DMS153 treated with DMSO at 0.1 percent for 48 hours (cell line): ENCODE data around the gene MARK2.

Experiments
- DNase-seq: peaks from one replicate; lab custom pipeline; 2025; ENCODE audit not compliant: unreplicated experiment; lab: John Stamatoyannopoulos, UW

MARK2 gene

DNA sequence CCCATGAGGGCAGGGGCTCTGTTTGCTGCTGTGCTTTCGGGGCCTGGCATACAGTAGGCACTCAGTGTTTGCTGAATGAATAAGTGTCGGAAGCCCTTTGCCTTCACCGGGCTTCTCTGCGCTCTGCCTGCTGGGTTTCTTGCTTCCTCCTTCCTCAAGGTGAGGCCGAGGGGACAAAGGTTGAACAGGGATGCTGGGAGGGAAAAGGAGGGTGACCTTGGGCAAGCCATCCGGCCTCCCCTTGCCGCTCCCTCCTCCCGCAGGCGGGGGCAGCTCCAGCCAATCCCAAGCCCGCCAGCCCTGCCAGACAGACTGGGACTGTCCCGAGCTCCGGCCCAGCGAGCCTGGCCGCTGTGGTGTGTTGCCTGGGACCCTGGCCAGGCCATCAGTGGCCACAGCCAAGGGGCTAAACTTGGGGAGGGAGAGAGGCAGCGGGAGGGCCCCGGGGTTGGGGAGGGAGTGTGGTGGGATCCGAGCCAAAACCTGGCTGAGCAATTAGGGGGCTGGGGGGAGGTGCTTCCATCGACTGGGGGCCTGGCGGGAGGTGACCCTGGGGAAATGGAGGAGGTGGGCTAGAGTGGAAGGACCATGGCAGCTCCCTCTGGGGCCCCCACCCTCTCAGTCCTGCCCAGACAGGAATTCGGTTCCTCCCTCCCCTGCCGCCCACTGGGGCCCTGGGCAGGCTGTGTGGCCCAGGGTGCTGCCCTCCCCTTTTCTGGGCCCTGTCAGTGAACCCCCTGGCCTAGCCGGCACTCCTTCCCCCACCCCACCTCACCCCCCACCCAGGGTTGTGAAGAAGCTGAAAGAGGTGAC is 81.4 kb downstream of the MARK2 start:
- no peak for DNase-seq

DNA sequence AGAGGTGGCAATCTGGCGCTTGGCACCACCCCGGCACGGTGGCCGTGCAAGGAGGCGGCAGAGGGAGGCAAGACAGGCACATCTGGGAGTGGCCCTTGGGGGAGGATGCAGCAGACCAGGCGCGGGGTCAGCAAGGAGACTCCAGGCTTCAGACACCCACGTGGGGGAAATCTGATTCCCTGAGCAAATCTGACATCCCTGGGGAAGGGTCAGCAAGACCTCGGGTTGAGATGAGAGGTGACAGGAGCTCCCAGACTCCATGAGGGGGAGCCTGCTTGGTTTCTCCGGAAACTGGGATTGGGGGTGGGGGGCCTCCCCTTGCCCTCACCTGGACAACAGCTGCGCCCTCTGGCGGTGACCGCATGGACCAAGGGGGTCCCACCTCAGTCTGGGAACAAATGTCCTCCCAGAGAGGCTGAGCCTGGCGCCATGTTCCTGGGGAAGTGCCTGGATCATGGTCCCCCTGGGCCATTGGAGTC is 82.1 kb downstream of the MARK2 start:
- DNase-seq = no peak

DNA sequence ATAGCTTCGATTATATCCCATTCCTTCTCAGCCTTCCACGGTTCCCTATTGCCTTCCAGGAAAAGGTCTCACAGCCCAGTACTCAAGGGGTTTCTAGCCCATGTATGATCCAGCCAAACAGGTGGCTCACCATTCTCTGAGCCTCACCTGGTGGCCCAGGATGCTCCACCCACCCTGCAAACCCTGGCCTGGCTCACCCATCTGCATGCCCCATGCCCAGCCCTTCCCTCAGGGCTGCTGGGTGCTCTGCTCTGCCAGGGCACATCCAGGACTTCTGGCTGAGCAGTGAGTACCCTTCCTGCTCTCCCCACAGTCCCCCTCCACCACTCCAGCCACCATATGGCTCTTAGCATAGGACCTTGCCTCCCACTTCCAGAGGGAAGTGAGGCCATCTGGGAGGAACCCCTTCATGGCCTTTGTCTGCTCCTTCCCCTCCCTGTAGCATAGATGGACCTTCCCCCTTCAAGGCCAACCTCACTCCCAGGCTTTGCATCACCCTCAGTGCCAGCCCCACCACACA is 83.8 kb downstream of the MARK2 start:
- no peak for DNase-seq

DNA sequence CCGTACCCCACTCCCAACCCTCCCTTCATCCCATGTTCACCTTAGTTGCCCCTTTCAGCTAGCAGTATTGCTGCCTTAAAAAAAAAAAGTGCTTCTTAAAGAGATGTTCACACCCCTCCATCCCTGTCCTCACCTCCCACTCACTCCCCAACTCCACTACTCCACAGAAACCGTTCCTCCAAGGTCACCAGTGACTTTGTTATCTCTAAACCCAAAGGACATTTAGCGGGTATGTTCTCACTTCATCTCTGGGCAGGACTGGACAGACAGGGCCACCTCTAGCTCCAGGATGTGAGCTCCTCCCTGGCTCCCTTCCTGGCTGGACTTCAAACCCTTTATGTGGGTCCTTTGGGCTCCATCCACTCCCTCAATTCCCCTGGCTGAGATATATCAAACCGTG is 84.4 kb downstream of the MARK2 start:
- DNase-seq = no peak

DNA sequence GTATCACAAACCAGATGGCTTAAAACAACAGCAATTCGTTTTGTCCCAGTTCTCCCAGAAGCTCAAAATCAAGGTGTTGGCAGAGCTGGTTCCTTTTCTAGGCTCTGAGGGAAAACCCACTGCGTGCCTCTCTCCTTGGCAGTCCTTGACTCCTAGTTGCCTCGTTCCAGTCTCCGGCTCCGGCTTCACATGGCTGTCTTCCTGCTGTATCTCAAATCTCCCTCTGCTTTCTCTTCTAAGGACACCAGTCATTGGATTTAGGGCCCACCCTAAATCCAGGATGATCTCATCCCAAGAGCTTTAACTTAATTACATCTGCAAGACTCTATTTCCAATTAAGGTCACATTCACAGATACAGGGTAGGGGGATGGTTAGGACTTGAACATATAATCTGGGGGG is 90.7 kb downstream of the MARK2 start:
- no peak for DNase-seq

DNA sequence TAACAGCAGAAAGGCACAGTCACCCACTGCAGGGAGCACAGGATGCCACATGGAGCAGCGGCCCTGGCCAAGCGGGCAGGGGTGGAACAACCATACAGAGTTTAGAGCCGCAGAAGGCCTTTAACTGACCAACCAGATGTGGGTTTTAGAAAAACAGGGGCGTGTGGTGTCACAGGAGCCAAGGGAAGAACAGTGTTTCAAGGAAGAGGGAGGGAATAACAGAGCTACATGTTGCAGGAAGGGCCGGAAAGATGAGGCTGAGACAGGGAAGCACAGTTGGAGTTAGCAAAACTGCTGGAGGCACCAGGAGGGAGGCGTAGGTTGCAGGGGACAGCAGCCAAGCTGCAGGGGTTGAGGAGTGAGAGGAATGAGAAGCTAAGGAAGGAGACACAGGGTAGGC is 92.1 kb downstream of the MARK2 start:
- no peak for DNase-seq

DNA sequence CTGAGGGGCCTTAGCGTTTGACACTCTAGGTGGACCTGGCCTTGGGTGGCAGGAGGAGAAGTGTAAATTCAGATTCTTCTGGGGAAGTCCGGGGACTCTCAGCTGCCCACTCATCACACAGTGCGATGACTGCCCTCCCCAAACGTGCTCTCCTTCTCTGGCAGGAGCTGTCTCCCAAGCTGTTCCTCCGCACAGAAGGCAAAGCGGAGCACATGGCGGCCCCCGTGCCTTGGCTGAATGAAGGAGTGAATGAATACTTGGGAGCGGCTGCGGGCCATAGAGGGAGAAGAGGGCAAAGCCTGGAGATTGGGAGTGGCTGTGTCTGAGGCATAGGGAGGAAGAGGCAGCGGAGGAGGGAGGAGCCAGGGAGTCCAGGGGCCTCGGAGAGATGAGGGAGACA is 93.0 kb downstream of the MARK2 start:
- DNase-seq = no peak

DNA sequence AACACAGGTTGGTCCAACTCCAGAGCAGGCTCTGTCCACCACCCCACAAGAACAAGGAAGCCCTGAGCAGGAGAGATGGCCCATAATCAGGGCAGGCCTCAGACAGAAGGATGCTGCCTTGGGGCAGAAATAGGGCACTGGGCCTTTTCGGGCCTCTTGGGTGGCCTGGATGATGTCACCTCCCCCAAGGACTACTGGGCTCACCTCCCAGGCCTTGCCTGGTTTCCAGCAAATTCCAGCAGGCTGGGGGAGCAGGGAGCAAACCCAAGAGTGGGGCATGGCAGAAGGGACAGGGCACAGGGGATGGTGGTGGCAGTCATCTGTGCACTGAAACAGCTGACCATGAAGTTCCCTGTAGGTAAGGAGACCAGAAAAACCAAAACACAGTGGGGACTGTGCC is 94.5 kb downstream of the MARK2 start:
- no peak for DNase-seq

DNA sequence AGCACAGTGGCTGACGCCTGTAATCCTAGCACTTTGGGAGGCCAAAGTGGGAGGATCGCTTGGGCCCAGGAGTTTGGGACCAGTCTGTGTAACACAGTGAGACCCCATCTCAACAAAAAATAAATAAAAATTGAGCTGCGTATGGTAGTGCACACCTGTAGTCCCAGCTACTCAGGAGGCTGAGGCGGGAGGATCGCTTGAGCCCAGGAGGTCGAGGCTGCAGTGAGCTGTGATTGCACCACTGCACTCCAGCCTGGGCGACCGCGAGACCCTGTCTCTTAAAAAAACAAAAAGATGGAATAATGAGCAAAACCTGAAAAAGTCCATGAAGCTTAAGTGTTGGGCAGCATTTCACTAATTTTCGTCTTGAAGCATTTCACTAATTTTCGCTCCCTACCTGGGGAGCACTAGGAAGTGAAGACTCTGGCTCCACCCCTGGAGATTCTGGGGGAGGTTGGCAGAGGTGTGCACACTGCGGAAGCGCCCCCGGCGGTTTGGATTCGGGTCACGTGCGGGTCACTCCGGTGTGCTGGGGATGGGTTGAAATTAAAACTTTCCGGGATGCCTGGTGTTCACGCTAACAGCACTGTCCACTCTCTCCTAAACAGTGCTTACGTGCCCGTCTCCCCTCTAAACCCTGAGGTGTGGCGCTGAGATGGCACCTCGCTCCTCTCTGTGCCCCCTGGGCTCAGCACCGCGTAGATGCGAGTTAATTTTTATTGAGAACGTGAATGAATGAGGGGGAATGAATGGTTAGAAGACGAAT is 99.0 kb downstream of the MARK2 start:
- peak; percentile 20 for DNase-seq

DNA sequence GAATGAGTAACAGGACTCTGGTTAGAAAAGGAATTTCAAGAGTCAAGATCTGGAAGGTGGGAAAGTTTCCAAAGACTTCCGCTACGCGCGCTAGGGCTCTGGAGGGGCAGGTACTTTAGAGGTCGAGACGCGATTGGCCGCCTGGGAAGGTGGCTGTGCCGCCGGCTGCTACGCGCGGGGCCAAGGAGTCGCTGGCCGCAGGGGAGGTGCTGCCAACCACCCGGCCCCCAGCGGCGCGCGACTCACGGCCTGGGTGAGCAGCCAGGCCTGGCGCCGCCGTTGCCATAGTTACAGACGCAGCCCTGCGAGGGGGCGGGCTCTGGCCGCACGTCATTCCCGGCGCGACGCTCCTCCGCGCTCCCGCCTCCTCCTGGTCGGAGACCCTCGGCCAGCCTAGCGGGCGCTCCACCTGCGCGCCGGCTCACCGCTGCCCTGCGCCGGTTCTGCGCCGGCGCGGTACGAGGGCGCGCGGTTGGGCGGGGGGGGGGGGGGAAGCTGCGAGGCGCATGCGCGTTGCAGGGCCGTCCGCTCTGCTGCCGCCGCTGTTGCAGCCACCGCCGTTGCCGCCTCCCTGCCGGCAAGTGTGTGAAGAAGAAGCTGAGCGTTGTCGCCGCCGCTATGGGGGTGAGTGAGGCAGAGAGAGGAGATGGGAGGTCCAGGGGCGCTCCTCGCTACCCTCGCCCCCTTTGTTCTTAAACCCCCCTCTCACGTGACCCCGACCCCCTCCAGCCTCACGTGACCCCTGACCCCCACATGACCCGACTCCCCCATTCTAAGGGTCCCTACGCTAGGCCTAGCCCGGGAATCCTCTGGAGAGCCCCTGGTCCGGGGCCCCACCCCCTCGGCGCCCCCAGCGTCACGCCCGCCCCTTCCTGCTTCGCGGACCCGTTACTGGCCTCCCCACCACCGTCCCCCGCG is 99.8 kb downstream of the MARK2 start, which contains the start of gene NAA40:
Gene NAA40, plus strand, starts transcription at position 524 of the 918 bp plus-strand sequence. Its CDS starts 95 bp downstream, at position 619.
- DNase-seq = peak; percentile 95

DNA sequence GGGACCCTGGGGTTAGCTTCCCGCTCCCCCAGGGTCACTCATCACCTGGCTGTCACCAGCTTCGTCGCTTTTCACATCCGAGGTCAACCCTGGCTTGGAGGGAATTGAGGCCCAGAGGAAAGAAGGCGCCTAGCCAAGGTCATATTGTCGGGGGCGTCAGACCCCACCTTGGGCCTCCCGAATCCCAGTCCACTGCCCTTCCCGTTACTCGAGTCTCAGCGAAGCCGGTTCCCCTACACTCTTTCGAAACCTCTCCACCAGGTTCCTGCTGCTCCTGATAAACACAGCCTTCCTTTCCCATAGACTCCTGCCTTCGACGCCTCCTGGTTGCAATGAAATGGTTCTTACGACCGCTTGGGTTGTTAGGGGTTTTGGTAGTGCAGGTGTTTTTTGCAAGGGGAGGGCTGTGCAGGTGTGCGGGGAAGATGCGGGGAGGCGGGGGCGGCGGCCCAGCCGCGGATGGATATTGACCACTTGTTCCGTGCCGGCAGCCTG is 100.5 kb downstream of the MARK2 start:
- DNase-seq = no peak

DNA sequence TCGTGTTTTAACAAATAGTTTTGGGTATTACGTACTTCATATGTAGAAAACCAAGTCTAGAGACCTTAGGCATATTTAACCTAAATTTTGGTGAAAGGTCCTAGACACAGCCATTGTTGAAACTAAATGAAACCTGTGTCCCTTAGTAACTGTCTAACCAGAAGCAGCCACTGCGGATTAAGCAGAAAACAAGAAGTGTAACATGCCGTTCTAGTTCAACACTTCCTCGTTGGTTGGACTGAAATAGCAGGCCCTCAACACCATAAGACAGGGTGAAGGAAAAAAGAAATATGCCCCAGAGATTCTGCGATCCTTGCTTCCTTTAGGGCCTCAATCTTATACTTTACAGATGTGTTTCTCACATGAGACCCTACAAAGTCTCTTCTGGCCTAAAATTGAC is 101.9 kb downstream of the MARK2 start:
- DNase-seq = no peak

DNA sequence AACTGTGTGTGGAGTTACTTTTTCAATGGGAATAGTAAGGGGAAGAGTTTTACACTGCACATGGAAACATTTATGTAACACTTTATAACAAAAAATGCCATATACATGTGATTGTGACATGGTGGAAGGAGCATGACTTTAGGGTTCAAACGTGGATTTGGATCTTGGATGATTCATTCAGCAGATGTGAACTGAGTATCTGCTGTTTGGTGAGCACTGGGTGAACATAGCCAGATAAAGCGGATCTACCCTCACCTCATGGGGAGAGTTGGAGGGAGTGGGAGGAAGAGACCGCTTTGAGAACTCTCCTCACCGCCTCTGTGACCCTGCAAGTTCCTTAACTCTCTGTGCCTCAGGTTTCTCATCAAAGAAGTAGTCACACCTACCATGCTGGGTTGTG is 103.0 kb downstream of the MARK2 start:
- no peak for DNase-seq

DNA sequence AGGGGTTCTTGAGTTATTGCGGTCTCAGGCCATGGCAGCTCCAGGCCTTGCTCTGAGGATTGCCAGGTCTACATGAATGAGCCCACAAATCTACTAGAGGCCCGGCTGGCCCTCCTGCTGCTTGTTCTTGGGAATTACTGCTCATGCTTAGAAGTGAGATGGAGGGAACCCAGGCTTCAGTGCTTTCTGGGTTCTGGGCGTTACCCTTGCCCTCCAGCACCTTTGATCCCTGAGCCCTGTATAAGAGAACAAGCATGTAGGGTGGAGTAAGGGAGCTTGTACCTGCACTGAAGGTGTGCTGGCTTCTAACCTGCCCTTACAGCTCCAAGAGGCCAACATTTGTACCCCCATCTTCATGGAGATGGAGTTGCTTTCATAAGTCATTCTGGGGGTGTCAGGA is 103.9 kb downstream of the MARK2 start:
- no peak for DNase-seq

DNA sequence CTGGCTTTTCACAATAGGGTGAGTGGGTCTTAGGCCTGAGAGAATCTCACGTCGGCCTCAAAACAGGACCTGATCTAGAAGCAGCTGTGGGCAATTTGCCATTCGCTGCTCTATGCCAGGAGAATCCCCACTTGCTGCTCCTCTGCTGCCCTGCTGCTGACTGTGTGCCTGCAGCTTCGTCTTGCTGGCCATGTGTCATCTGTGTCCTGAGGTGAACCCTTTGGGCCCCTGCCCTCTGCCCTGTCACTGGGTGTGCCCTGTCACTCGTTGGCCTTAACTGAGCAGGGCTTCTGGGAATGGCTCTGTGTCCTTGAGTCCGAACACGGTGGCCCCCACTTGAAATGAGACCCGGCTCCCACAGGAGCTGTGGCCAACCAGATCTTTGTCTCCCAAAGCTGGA is 106.1 kb downstream of the MARK2 start:
- DNase-seq = no peak

DNA sequence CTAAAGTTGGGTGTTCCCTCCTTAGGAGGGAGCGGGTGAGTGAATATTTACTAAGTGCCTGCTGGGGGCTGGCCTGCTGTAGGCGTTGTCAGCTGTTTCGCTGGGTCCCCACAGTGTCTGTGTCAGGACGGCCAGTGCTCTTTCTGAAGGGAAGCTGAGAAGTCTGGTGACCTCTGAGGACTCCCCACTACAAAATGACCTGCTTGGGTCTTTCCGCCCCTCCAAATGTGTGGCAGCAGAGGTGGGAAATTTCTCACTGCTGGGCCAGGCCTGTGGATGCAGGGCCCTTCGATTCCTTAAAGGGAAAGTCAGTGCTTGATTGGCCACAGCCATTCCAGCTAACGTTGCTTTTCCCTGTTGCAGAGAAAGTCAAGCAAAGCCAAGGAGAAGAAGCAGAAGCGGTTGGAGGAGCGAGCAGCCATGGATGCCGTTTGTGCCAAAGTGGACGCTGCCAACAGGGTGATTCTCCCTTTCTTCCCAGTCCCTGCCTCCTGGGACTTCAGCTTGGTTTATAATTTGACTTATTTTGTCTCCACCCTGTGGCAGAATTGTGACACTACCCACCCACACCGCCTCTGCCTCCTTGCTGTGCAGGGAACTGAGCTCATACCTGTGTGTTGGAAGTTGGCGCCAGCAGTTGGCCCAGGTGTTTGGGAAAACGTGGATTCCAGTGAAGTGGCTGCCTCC is 106.7 kb downstream of the MARK2 start:
- DNase-seq = peak; percentile 44

DNA sequence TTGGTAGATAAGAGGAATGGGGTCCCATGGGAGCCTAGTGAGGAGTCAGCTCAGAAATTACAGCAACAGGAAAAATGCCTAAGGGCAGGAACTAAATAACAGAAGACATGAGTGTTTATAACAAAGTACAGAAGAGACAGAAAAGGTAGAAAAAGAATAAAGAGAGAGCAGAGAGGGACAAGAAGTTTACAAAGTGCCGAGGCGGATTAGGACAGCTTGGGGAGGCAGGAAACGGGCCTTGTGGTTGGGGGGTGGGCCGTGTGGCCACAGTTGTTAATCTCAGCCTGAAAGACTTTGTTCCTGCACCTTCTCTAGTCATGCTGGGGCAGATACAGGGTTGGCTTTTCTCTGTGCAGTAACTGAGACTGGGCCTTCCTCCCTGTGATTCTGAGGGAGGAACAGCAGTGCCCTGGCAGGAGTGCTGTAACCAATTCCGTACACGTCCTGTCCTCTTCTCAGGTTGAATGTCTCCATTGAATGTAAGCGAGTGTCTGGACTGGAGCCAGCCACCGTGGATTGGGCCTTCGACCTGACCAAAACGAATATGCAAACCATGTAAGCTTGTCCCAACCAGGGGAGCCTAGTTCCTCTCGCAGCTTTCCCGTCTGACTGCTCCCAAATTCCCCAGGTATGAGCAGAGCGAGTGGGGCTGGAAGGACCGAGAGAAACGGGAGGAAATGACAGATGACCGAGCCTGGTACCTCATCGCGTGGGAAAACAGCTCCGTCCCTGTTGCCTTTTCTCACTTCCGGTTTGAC is 113.0 kb downstream of the MARK2 start:
- no peak for DNase-seq

DNA sequence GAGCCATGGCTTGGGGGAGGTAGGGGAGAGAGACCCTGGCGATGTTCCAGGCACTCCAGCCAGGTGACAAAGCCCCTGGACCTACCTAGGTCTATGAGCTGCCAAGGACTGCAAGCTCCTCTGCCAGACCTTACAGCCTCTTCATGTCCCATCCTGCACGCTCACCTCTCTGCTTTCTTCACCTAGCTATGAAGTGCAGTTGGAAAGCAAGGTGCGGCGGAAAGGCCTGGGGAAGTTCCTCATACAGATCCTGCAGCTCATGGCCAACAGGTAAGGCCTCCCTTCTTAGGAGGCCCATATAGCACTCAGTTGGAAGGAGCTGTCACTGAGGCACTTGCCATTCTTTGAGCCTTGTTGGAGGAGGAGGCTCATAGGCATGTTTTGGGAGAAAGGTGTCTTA is 113.7 kb downstream of the MARK2 start:
- DNase-seq = no peak

DNA sequence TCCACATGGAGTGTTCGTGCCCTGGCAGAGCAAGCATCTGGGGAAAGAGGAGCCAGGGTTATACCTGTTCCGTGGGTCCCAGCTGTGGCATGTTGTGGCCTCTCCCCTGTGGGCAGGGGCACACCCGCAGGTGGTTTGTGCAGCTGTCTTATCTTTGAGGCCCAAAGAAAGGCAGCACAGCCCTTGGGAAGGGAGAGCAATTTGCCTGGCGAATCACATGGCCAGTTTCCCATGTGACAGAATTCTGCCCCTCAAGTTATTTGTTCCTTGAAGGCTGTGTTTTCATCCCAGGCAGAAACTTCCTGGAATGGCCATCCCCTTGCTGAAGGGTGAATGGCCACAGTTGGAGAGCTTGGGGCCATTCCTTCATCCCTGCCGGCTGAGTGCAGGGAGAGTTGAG is 119.1 kb downstream of the MARK2 start:
- DNase-seq = no peak
